ENCODE results near the gene RRP1B.
"Not testable (repeated sequence)": the region's sequence is repeated elsewhere in the genome, so short reads cannot be mapped to it uniquely, and the experiment has no call there.

RRP1B gene

GRCh38 chr21:43659136-43660000 lies at the start of gene RRP1B, which contains the start of gene HSF2BP:
RRP1B (plus strand) TSS chr21:43659560; CDS start chr21:43659665, 105 bp downstream.
HSF2BP (minus strand) TSS chr21:43659488; CDS start chr21:43658096, 1,392 bp downstream.
- Histone ChIP-seq H3K9ac (peak within 1 kb of the TSS; percentile 81 to 98 (median 89)), H3K4me3 (peak within 1 kb of the TSS; percentile 88 to 98 (median 94)), H3K36me3 (peaks cover 14 to 35% (median 34%) of the 10 kb centered on the region in 11 experiments; a peak in 21 of 22 replicates), H3K27ac (peak within 1 kb of the TSS; percentile 60 to 95 (median 87); a peak in 21 of 22 replicates), H3K4me1 (peaks cover 43 to 48% (median 45%) of the 10 kb centered on the region in 10 experiments), H3K9me3 (replicated peaks in 1 of 11) (peaks cover 0 to 4% (median 0%) of the 10 kb centered on the region in 11 experiments; a peak in 3 of 22 replicates), H4K20me1 (peaks cover 5 to 39% (median 32%) of the 10 kb centered on the region in 11 experiments; a peak in 21 of 22 replicates), H3K4me2 (peak within 1 kb of the TSS; percentile 79 to 94 (median 88)), H3K27me3 (no peaks in the 10 kb centered on the region)
- no peak for TF ChIP-seq Cebpa-rat (IDR thresholded peaks at IDR 0.05)

- Histone ChIP-seq H4K20me1 (peaks cover 0 to 8% (median 0%) of the 10 kb centered on the region in 11 experiments; a peak in 2 of 22 replicates), H3K4me3 (no peak overlapping the region), H3K4me1 (peaks cover 5 to 32% (median 20%) of the 10 kb centered on the region in 10 experiments; a peak in 18 of 20 replicates), H3K36me3 (no peaks in the 10 kb centered on the region), H3K9ac (0 out of 22 replicates have a peak overlapping the region, but pooled peaks of 1 of the 11 experiments have one; percentile 16), H3K9me3 (replicated peaks in 1 of 11) (peaks cover 0 to 5% (median 0%) of the 10 kb centered on the region in 11 experiments; a peak in 1 of 22 replicates), H3K4me2 (peak overlapping the region in 8 of 11 experiments; percentile 1 to 46 (median 26); a peak in 9 of 22 replicates), H3K27ac (no peak overlapping the region), H3K27me3 (peaks cover 0 to 23% (median 0%) of the 10 kb centered on the region in 11 experiments; a peak in 4 of 22 replicates)
- TF ChIP-seq Cebpa-rat (IDR thresholded peaks at IDR 0.05): no peak
Measured at GRCh38 chr21:43611598-43612369, 47.6 kb upstream of the RRP1B start.

GRCh38 chr21:43613755-43614638 lies 45.4 kb upstream of the RRP1B start:
- Histone ChIP-seq H3K4me3 (no peak overlapping the region), H3K36me3 (peaks cover 0 to 1% (median 0%) of the 10 kb centered on the region in 11 experiments; a peak in 3 of 22 replicates), H3K27ac (no peak overlapping the region), H3K9ac (no peak overlapping the region), H3K9me3 (replicated peaks in 1 of 11) (peaks cover 5 to 16% (median 8%) of the 10 kb centered on the region in 11 experiments; a peak in 20 of 22 replicates), H3K27me3 (peaks cover 0 to 13% (median 0%) of the 10 kb centered on the region in 11 experiments; a peak in 4 of 22 replicates), H3K4me1 (peaks cover 0 to 18% (median 6%) of the 10 kb centered on the region in 10 experiments; a peak in 16 of 20 replicates), H3K4me2 (peak overlapping the region in 1 of 11 experiments; percentile 54; a peak in 1 of 22 replicates), H4K20me1 (peaks cover 0 to 8% (median 0%) of the 10 kb centered on the region in 11 experiments; a peak in 2 of 22 replicates)
- TF ChIP-seq Cebpa-rat (IDR thresholded peaks at IDR 0.05): no peak

GRCh38 chr21:43614839-43615238 lies 44.5 kb upstream of the RRP1B start:
- Histone ChIP-seq H3K27me3 (peaks cover 0 to 7% (median 0%) of the 10 kb centered on the region in 11 experiments; a peak in 4 of 22 replicates), H3K27ac (no peak overlapping the region), H3K4me3 (no peak overlapping the region), H3K4me1 (peaks cover 0 to 18% (median 6%) of the 10 kb centered on the region in 10 experiments; a peak in 15 of 20 replicates), H3K9ac (no peak overlapping the region), H3K4me2 (no peak overlapping the region), H3K9me3 (replicated peaks in 1 of 11) (peaks cover 13 to 24% (median 16%) of the 10 kb centered on the region in 11 experiments), H3K36me3 (peaks cover 0 to 10% (median 3%) of the 10 kb centered on the region in 11 experiments; a peak in 8 of 22 replicates), H4K20me1 (peaks cover 0 to 8% (median 0%) of the 10 kb centered on the region in 11 experiments; a peak in 1 of 22 replicates)
- no peak for TF ChIP-seq Cebpa-rat (IDR thresholded peaks at IDR 0.05)

GRCh38 chr21:43616861-43617260 lies 42.5 kb upstream of the RRP1B start:
- not testable (repeated sequence) for H3K27ac ChIP-seq
- Histone ChIP-seq H3K4me2 (peak overlapping the region in 1 of 11 experiments; percentile 12; a peak in 1 of 22 replicates), H3K9me3 (replicated peaks in 1 of 11) (peaks cover 30 to 41% (median 32%) of the 10 kb centered on the region in 11 experiments)

GRCh38 chr21:43618940-43619339 lies 40.4 kb upstream of the RRP1B start:
- no peak overlapping the region for H3K4me2 ChIP-seq

More at GRCh38 chr21:43616861-43617260, 42.5 kb upstream of the RRP1B start:
- H4K20me1 ChIP-seq, H3K4me3 ChIP-seq, H3K9ac ChIP-seq, H3K27me3 ChIP-seq: not testable (repeated sequence)
- Histone ChIP-seq H3K36me3 (peaks cover 0 to 19% (median 6%) of the 10 kb centered on the region in 11 experiments; a peak in 11 of 22 replicates), H3K4me1 (peaks cover 8 to 26% (median 14%) of the 10 kb centered on the region in 10 experiments; a peak in 19 of 20 replicates)

GRCh38 chr21:43619344-43619743 lies 40.0 kb upstream of the RRP1B start:
- Histone ChIP-seq H3K27ac (no peak overlapping the region), H3K27me3 (no peaks in the 10 kb centered on the region), H3K9me3 (replicated peaks in 1 of 11) (peaks cover 30 to 43% (median 32%) of the 10 kb centered on the region in 11 experiments), H3K4me3 (no peak overlapping the region), H4K20me1 (no peaks in the 10 kb centered on the region), H3K36me3 (peaks cover 0 to 19% (median 6%) of the 10 kb centered on the region in 11 experiments; a peak in 11 of 22 replicates), H3K4me2 (no peak overlapping the region), H3K4me1 (peaks cover 0 to 26% (median 17%) of the 10 kb centered on the region in 10 experiments; a peak in 16 of 20 replicates), H3K9ac (no peak overlapping the region)
- no peak for TF ChIP-seq Cebpa-rat (IDR thresholded peaks at IDR 0.05)

More at GRCh38 chr21:43618940-43619339, 40.4 kb upstream of the RRP1B start:
- Histone ChIP-seq H3K9me3 (replicated peaks in 1 of 11) (peaks cover 30 to 43% (median 32%) of the 10 kb centered on the region in 11 experiments), H3K9ac (no peak overlapping the region), H3K36me3 (peaks cover 0 to 19% (median 6%) of the 10 kb centered on the region in 11 experiments; a peak in 11 of 22 replicates), H3K4me1 (peaks cover 0 to 26% (median 17%) of the 10 kb centered on the region in 10 experiments; a peak in 16 of 20 replicates), H3K4me3 (no peak overlapping the region), H3K27ac (no peak overlapping the region), H3K27me3 (no peaks in the 10 kb centered on the region), H4K20me1 (no peaks in the 10 kb centered on the region)
- TF ChIP-seq Cebpa-rat (IDR thresholded peaks at IDR 0.05): no peak
